RWPE2 (cell line): Measurements from ENCODE around the gene RASA4.
"Not testable (repeated sequence)": the region's sequence is repeated elsewhere in the genome, so short reads cannot be mapped to it uniquely, and the experiment has no call there.

Experiments used
- ATAC-seq: fragments of 200-7000 bp; cut with Tn5 transposase; 3 replicates; pipeline ENCODE4 v1.9.1; 2021; ENCODE audit warnings: low read depth
- DNase-seq: peaks from one replicate; pipeline ENCODE4 v3.0.0-alpha.2; 2020; ENCODE audit warnings: low spot score
- H3K27ac ChIP-seq: fragments of 450-650 bp; 2 replicates; pipeline ENCODE4 v1.5.1; 2017; ENCODE audit warnings: mild to moderate bottlenecking; ENCODE audit not compliant: poor library complexity, severe bottlenecking
- H3K27me3 ChIP-seq: fragments of 250-450 bp; sonication (Bioruptor Pico); 2 replicates; pipeline ENCODE4 v1.5.1; 2021; ENCODE audit warnings: mild to moderate bottlenecking, moderate library complexity; ENCODE audit not compliant: insufficient read depth, poor library complexity, severe bottlenecking
- H3K36me3 ChIP-seq: fragments of 250-450 bp; sonication (Bioruptor Pico); 2 replicates; pipeline ENCODE4 v1.5.1; 2020; ENCODE audit warnings: low read depth, mild to moderate bottlenecking, moderate library complexity
- H3K4me1 ChIP-seq: fragments of 250-450 bp; sonication (Bioruptor Pico); 2 replicates; pipeline ENCODE4 v1.5.1; 2021; ENCODE audit warnings: mild to moderate bottlenecking, moderate library complexity; ENCODE audit not compliant: insufficient read depth, poor library complexity, severe bottlenecking
- H3K4me3 ChIP-seq: fragments of 250-450 bp; sonication (Bioruptor Pico); 2 replicates; pipeline ENCODE4 v1.5.1; 2021; ENCODE audit warnings: mild to moderate bottlenecking, moderate library complexity; ENCODE audit not compliant: severe bottlenecking
- H3K9me3 ChIP-seq: fragments of 250-450 bp; sonication (Bioruptor Pico); 2 replicates; pipeline ENCODE4 v1.5.1; 2021; ENCODE audit warnings: mild to moderate bottlenecking, moderate library complexity; ENCODE audit not compliant: severe bottlenecking

The RASA4 gene

GRCh38 chr7:102604431-102605145 is 12.0 kb downstream of the RASA4 start:
- peak; percentile 85 for ATAC-seq
- H3K27ac ChIP-seq, H3K27me3 ChIP-seq, DNase-seq, H3K4me1 ChIP-seq, H3K4me3 ChIP-seq, H3K36me3 ChIP-seq, H3K9me3 ChIP-seq: not testable (repeated sequence)

GRCh38 chr7:102602317-102602716 is 14.2 kb downstream of the RASA4 start:
- ATAC-seq, H3K9me3 ChIP-seq, H3K4me1 ChIP-seq, H3K36me3 ChIP-seq, H3K27me3 ChIP-seq, H3K27ac ChIP-seq, H3K4me3 ChIP-seq, DNase-seq: not testable (repeated sequence)

- not testable (repeated sequence) for H3K27ac ChIP-seq, DNase-seq, ATAC-seq, H3K36me3 ChIP-seq, H3K27me3 ChIP-seq, H3K4me1 ChIP-seq, H3K4me3 ChIP-seq, H3K9me3 ChIP-seq
Measured at GRCh38 chr7:102599699-102600098, 16.9 kb downstream of the RASA4 start.

GRCh38 chr7:102596036-102596435 is 20.5 kb downstream of the RASA4 start:
- H3K36me3 ChIP-seq, H3K4me3 ChIP-seq, H3K27me3 ChIP-seq, ATAC-seq, H3K4me1 ChIP-seq, H3K27ac ChIP-seq, H3K9me3 ChIP-seq, DNase-seq: not testable (repeated sequence)

- ATAC-seq, result peak; percentile 12
- not testable (repeated sequence) for H3K36me3 ChIP-seq, H3K4me1 ChIP-seq, H3K9me3 ChIP-seq, H3K27me3 ChIP-seq, DNase-seq, H3K27ac ChIP-seq, H3K4me3 ChIP-seq
Measured at GRCh38 chr7:102593637-102594334, 22.8 kb downstream of the RASA4 start.

- H3K4me1 ChIP-seq, H3K27me3 ChIP-seq, H3K36me3 ChIP-seq, H3K27ac ChIP-seq, H3K9me3 ChIP-seq, H3K4me3 ChIP-seq: not testable (repeated sequence)
- peak; percentile 38 for ATAC-seq
- peak; percentile 33 for DNase-seq
Measured at GRCh38 chr7:102592477-102593019, 24.0 kb downstream of the RASA4 start.

GRCh38 chr7:102589857-102590256 is 26.7 kb downstream of the RASA4 start:
- not testable (repeated sequence) for DNase-seq, H3K4me3 ChIP-seq, H3K27me3 ChIP-seq, H3K4me1 ChIP-seq, H3K9me3 ChIP-seq, H3K36me3 ChIP-seq, H3K27ac ChIP-seq
- ATAC-seq, result peak; percentile 90

GRCh38 chr7:102583495-102583894 is 33.1 kb downstream of the RASA4 start:
- DNase-seq, H3K27ac ChIP-seq, H3K4me3 ChIP-seq, H3K36me3 ChIP-seq, H3K27me3 ChIP-seq, H3K4me1 ChIP-seq, H3K9me3 ChIP-seq: not testable (repeated sequence)
- ATAC-seq, result peak; percentile 50

GRCh38 chr7:102581722-102582121 is 34.8 kb downstream of the RASA4 start:
- H3K27ac ChIP-seq, H3K4me3 ChIP-seq, ATAC-seq, H3K36me3 ChIP-seq, DNase-seq, H3K4me1 ChIP-seq, H3K27me3 ChIP-seq, H3K9me3 ChIP-seq: not testable (repeated sequence)

DNA sequence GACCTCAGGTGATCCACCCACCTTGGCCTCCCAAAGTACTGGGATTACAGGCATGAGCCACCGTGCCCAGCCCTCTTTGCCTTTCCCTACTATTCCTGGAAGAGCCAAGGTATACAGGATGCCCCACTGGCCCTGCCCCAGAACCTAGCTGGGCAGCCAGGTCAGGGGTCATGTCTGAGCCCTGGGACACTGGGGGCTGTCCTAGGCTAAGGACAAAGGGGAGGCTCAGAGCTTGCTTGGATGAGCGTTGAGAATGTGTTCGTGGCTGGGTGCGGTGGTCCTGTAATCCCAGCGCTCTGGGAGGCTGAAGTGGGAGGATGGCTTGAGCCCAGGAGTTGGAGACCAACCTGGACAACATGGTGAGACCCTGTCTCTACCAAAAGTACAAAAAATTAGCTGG is 38.1 kb downstream of the RASA4 start:
- H3K27ac ChIP-seq, H3K4me1 ChIP-seq, H3K27me3 ChIP-seq, DNase-seq, ATAC-seq, H3K9me3 ChIP-seq, H3K36me3 ChIP-seq, H3K4me3 ChIP-seq: not testable (repeated sequence)

- H3K9me3 ChIP-seq, DNase-seq, H3K27ac ChIP-seq, H3K27me3 ChIP-seq, ATAC-seq, H3K36me3 ChIP-seq, H3K4me1 ChIP-seq, H3K4me3 ChIP-seq: not testable (repeated sequence)
Measured at GRCh38 chr7:102577315-102578240, 39.0 kb downstream of the RASA4 start.
